ENCODE data around the gene ARMC7. TPM values are rescaled to one million over a fixed set of nuclear protein-coding genes. Genes with fewer than 3 reads are reported as not detected.

ARMC7 gene
- total and polyA plus RNA-seq, 2 of the 13 experiments (the other 11 are each of a cell fraction or from before 2014, with no cell fraction given) = 3.9 to 4.2 TPM

GRCh38 chr17:75077072-75077495, 32.7 kb upstream of the ARMC7 start (continued):
- TF ChIP-seq KIAA2018 (CRISPR knock-in tag; IDR thresholded peaks at IDR 0.05; ENCODE audit: borderline replicate concordance) = no peak
- TF ChIP-seq, protein P1, sequence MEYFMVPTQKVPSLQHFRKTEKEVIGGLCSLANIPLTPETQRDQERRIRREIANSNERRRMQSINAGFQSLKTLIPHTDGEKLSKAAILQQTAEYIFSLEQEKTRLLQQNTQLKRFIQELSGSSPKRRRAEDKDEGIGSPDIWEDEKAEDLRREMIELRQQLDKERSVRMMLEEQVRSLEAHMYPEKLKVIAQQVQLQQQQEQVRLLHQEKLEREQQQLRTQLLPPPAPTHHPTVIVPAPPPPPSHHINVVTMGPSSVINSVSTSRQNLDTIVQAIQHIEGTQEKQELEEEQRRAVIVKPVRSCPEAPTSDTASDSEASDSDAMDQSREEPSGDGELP (IDR thresholded peaks at IDR 0.05; ENCODE audit: borderline replicate concordance, low read depth) = no peak; the same call in 1 of the 2 replicates
- TF ChIP-seq, protein P2, sequence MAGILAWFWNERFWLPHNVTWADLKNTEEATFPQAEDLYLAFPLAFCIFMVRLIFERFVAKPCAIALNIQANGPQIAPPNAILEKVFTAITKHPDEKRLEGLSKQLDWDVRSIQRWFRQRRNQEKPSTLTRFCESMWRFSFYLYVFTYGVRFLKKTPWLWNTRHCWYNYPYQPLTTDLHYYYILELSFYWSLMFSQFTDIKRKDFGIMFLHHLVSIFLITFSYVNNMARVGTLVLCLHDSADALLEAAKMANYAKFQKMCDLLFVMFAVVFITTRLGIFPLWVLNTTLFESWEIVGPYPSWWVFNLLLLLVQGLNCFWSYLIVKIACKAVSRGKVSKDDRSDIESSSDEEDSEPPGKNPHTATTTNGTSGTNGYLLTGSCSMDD (CRISPR knock-in tag; IDR thresholded peaks at IDR 0.05) = no peak
- peak; percentile 63; the same call in 1 of the 2 replicates for TF ChIP-seq KDM1A (CRISPR knock-in tag; IDR thresholded peaks at IDR 0.05)
- TF ChIP-seq GLI4 (CRISPR knock-in tag; IDR thresholded peaks at IDR 0.05; ENCODE audit: borderline replicate concordance) = no peak; the same call in 1 of the 2 replicates
- no peak for TF ChIP-seq RORA (CRISPR knock-in tag; IDR thresholded peaks at IDR 0.05)
- TF ChIP-seq REPIN1 (CRISPR knock-in tag; IDR thresholded peaks at IDR 0.05; ENCODE audit: borderline replicate concordance, low read depth) = no peak; the same call in 1 of the 2 replicates
- TF ChIP-seq BHLHE40 (IDR thresholded peaks at IDR 0.05; ENCODE audit: low read length) = no peak
- TF ChIP-seq ZNF841 (CRISPR knock-in tag; IDR thresholded peaks at IDR 0.05; ENCODE audit: borderline replicate concordance) = no peak
- TF ChIP-seq ZNF83 (CRISPR knock-in tag; IDR thresholded peaks at IDR 0.05; ENCODE audit: borderline replicate concordance) = no peak
- no peak; the same call in 1 of the 2 replicates for TF ChIP-seq ATF7-NPFF (CRISPR knock-in tag; IDR thresholded peaks at IDR 0.05; ENCODE audit: low read depth)
- no peak for TF ChIP-seq ZNF724P (CRISPR knock-in tag; IDR thresholded peaks at IDR 0.05; ENCODE audit: borderline replicate concordance)
- TF ChIP-seq ZFP1 (CRISPR knock-in tag; IDR thresholded peaks at IDR 0.05) = no peak; the same call in 1 of the 2 replicates
- no peak for TF ChIP-seq CENPT (CRISPR knock-in tag; IDR thresholded peaks at IDR 0.05; ENCODE audit: low read depth)
- TF ChIP-seq, protein P3, sequence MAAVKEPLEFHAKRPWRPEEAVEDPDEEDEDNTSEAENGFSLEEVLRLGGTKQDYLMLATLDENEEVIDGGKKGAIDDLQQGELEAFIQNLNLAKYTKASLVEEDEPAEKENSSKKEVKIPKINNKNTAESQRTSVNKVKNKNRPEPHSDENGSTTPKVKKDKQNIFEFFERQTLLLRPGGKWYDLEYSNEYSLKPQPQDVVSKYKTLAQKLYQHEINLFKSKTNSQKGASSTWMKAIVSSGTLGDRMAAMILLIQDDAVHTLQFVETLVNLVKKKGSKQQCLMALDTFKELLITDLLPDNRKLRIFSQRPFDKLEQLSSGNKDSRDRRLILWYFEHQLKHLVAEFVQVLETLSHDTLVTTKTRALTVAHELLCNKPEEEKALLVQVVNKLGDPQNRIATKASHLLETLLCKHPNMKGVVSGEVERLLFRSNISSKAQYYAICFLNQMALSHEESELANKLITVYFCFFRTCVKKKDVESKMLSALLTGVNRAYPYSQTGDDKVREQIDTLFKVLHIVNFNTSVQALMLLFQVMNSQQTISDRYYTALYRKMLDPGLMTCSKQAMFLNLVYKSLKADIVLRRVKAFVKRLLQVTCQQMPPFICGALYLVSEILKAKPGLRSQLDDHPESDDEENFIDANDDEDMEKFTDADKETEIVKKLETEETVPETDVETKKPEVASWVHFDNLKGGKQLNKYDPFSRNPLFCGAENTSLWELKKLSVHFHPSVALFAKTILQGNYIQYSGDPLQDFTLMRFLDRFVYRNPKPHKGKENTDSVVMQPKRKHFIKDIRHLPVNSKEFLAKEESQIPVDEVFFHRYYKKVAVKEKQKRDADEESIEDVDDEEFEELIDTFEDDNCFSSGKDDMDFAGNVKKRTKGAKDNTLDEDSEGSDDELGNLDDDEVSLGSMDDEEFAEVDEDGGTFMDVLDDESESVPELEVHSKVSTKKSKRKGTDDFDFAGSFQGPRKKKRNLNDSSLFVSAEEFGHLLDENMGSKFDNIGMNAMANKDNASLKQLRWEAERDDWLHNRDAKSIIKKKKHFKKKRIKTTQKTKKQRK (IDR thresholded peaks at IDR 0.05; ENCODE audit: low read length) = no peak
- no peak for TF ChIP-seq ZNF329 (CRISPR knock-in tag; IDR thresholded peaks at IDR 0.05; ENCODE audit: low read depth)
